ENCODE results near the gene RFC2.

DNA sequence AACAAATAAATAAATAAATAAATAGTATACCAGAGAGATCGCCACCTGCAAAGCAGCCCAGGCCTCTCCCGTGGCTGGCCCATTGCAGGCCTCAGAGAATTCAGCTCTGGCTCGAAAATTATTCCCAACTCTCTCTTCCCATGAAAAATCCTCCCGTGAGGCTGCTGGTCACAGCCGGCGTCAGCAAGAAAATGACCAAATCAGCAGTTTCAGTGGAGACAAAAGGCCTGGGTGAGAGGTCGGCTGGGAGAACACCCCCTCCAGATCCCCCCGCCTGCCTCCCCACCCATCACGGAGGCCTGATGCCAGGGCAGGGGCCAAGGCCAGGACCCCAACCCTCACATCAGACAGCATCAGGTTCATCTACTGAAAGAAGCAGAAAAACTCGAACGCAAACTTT lies 31.9 kb upstream of the RFC2 start:
- TF ChIP-seq POLR2A (IDR thresholded peaks at IDR 0.05) = no peak
- TF ChIP-seq, protein P1, sequence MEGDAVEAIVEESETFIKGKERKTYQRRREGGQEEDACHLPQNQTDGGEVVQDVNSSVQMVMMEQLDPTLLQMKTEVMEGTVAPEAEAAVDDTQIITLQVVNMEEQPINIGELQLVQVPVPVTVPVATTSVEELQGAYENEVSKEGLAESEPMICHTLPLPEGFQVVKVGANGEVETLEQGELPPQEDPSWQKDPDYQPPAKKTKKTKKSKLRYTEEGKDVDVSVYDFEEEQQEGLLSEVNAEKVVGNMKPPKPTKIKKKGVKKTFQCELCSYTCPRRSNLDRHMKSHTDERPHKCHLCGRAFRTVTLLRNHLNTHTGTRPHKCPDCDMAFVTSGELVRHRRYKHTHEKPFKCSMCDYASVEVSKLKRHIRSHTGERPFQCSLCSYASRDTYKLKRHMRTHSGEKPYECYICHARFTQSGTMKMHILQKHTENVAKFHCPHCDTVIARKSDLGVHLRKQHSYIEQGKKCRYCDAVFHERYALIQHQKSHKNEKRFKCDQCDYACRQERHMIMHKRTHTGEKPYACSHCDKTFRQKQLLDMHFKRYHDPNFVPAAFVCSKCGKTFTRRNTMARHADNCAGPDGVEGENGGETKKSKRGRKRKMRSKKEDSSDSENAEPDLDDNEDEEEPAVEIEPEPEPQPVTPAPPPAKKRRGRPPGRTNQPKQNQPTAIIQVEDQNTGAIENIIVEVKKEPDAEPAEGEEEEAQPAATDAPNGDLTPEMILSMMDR (IDR thresholded peaks at IDR 0.05) = no peak
